BE2C (cell line): ENCODE data around the gene CHGA.

Source experiments
- DNase-seq: peaks from one replicate; pipeline ENCODE4 v3.0.0-alpha.2; 2020
- H3K27me3 ChIP-seq: fragments of 250-450 bp; sonication (Bioruptor Pico); 2 replicates; pipeline ENCODE4 v1.5.1; 2020; ENCODE audit warnings: mild to moderate bottlenecking
- H3K36me3 ChIP-seq: fragments of 250-450 bp; sonication (Bioruptor Pico); 2 replicates; pipeline ENCODE4 v1.5.1; 2020; ENCODE audit warnings: mild to moderate bottlenecking
- H3K4me1 ChIP-seq: fragments of 250-450 bp; sonication (Bioruptor Pico); 2 replicates; pipeline ENCODE4 v1.5.1; 2020
- H3K4me3 ChIP-seq: 2 replicates; pipeline ENCODE4 v1.5.1; 2011; ENCODE audit warnings: low read depth, low read length
- H3K9me3 ChIP-seq: fragments of 250-450 bp; sonication (Bioruptor Pico); 2 replicates; pipeline ENCODE4 v1.5.1; 2020
- CTCF ChIP-seq: IDR thresholded peaks from 2 replicates; pipeline ENCODE4 v1.5.1; 2012; ENCODE audit warnings: mild to moderate bottlenecking, low read depth, low read length

Gene CHGA

GRCh38 chr14:92974541-92975345, 51.8 kb downstream of the CHGA start:
- peaks cover 11% of the 10 kb centered on the region for H3K36me3 ChIP-seq
- no peak for DNase-seq
- no peak for TF ChIP-seq CTCF

GRCh38 chr14:92976268-92976667, 53.3 kb downstream of the CHGA start:
- no peak for DNase-seq
- peaks cover 11% of the 10 kb centered on the region for H3K36me3 ChIP-seq
- peaks cover 22% of the 10 kb centered on the region for H3K4me1 ChIP-seq
- no peaks in the 10 kb centered on the region for H3K27me3 ChIP-seq
- peaks cover 5% of the 10 kb centered on the region; the same call in 1 of the 2 replicates for H3K9me3 ChIP-seq
- TF ChIP-seq CTCF: no peak
- no peak overlapping the region for H3K4me3 ChIP-seq

More at GRCh38 chr14:92974541-92975345, 51.8 kb downstream of the CHGA start:
- Histone ChIP-seq H3K4me3 (no peak overlapping the region), H3K9me3 (peaks cover 5% of the 10 kb centered on the region; the same call in 1 of the 2 replicates), H3K27me3 (no peaks in the 10 kb centered on the region), H3K4me1 (peaks cover 22% of the 10 kb centered on the region)

GRCh38 chr14:92978229-92979021, 55.5 kb downstream of the CHGA start:
- Histone ChIP-seq H3K4me3 (no peak overlapping the region), H3K27me3 (no peaks in the 10 kb centered on the region), H3K9me3 (peaks cover 5% of the 10 kb centered on the region; the same call in 1 of the 2 replicates), H3K36me3 (peaks cover 16% of the 10 kb centered on the region), H3K4me1 (peaks cover 14% of the 10 kb centered on the region)
- no peak for DNase-seq
- no peak for TF ChIP-seq CTCF

GRCh38 chr14:92980866-92981265, 57.9 kb downstream of the CHGA start:
- no peak for DNase-seq
- peaks cover 5% of the 10 kb centered on the region; the same call in 1 of the 2 replicates for H3K9me3 ChIP-seq
- no peaks in the 10 kb centered on the region for H3K27me3 ChIP-seq
- H3K4me1 ChIP-seq: no peaks in the 10 kb centered on the region
- no peak for TF ChIP-seq CTCF
- peaks cover 16% of the 10 kb centered on the region for H3K36me3 ChIP-seq
- H3K4me3 ChIP-seq: no peak overlapping the region

GRCh38 chr14:92981726-92982125, 58.8 kb downstream of the CHGA start:
- DNase-seq: no peak
- peaks cover 7% of the 10 kb centered on the region for H3K4me1 ChIP-seq
- peaks cover 12% of the 10 kb centered on the region for H3K36me3 ChIP-seq
- H3K4me3 ChIP-seq: no peak overlapping the region
- peaks cover 5% of the 10 kb centered on the region; the same call in 1 of the 2 replicates for H3K9me3 ChIP-seq
- no peaks in the 10 kb centered on the region for H3K27me3 ChIP-seq
- TF ChIP-seq CTCF: no peak
